GM20431 (cell line): ENCODE data around the gene PCDH20.

ENCODE experiments used
- in situ Hi-C: fragments of 300-500 bp; cut with MseI, MboI; formaldehyde crosslinking; loops from one replicate; pipeline ENCODE4 v1.15.0; 2020; ENCODE audit warnings: low sequenced_read_pairs; ENCODE audit not compliant: unreplicated experiment

Gene PCDH20, protein sequence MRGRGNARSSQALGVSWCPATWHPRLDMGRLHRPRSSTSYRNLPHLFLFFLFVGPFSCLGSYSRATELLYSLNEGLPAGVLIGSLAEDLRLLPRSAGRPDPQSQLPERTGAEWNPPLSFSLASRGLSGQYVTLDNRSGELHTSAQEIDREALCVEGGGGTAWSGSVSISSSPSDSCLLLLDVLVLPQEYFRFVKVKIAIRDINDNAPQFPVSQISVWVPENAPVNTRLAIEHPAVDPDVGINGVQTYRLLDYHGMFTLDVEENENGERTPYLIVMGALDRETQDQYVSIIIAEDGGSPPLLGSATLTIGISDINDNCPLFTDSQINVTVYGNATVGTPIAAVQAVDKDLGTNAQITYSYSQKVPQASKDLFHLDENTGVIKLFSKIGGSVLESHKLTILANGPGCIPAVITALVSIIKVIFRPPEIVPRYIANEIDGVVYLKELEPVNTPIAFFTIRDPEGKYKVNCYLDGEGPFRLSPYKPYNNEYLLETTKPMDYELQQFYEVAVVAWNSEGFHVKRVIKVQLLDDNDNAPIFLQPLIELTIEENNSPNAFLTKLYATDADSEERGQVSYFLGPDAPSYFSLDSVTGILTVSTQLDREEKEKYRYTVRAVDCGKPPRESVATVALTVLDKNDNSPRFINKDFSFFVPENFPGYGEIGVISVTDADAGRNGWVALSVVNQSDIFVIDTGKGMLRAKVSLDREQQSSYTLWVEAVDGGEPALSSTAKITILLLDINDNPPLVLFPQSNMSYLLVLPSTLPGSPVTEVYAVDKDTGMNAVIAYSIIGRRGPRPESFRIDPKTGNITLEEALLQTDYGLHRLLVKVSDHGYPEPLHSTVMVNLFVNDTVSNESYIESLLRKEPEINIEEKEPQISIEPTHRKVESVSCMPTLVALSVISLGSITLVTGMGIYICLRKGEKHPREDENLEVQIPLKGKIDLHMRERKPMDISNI

DNA sequence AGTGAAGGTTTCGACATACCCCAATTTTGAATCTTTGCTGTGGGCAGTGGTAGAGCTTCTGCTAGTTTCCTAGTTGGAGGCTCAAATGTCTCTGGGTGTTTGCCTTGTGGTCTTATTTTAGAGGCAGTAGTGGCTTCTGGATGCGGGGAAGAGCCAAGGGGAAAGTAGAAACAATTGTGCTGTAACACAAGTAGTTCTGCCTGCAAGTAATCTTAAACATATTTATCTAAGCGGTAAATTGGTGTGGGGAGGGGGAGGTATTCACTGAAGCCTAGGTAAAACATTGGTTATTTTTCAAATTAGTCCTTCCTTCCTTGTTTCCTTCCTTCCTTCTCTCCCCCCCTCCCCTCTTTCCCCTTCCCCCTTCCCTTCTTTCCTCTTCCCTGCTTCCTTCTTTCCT, at the start of gene PCDH20:
TSS of gene PCDH20 (minus strand) at position 101 of the 400 bp plus-strand sequence. CDS start 691 bp downstream, outside the sequence.
- in situ Hi-C loops = loop anchor here (25.0 kb wide), 1 partner anchor 953 kb away; no protein-coding TSS in a partner anchor

DNA sequence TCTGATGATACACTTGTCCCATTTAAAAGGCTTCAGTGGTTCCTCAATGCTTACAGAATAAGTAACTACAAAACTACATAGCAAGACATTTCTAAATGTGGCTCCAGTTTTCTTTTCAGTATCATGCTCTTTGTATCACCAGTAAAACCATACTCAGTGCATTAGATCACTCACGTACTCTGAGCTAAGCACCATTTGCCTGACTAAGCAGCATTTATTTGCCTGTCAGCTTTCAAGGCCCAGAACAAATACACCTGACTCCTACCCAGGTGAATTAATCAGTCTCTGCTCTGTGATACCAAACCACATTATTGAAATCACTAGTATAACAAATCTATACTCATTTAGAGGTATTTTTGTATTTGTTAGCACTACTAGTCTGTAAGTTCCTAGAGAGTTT, 47.4 kb upstream of the PCDH20 start:
- in situ Hi-C loops = no loop called here

- in situ Hi-C loops = no loop called here
Observed at GRCh38 chr13:61453121-61453520, 37.5 kb upstream of the PCDH20 start.

- in situ Hi-C loops = no loop called here
Observed at GRCh38 chr13:61432029-61432428, 16.4 kb upstream of the PCDH20 start.

- in situ Hi-C loops = loop anchor here (25.0 kb wide), 1 partner anchor 962 kb away; no protein-coding TSS in a partner anchor
Observed at GRCh38 chr13:61423915-61424314, 8.3 kb upstream of the PCDH20 start.

DNA sequence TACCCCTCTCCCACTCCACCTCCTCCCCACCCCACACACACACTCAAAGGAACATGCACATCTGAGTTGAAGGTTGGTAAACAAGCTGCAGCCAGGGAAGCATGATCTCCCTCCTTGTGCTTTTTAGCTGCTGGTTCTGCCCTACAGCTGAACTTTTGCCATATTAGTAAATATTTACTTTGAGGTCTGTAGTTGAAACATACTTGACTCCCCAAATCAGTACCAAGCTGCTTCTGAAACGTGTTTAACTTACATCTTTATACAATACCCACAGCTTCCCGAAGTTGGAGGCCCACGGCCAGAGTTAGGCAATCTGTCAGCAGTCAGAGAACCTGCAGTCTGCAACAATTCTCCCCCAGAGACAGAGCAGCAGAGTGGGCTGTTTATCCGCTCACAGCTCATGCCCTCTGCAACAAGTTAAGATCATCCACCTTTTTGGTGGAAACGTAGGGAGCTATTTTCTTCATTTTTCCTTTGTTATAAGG, 1.5 kb upstream of the PCDH20 start:
- in situ Hi-C loops = loop anchor here (25.0 kb wide), 1 partner anchor 955 kb away; no protein-coding TSS in a partner anchor

DNA sequence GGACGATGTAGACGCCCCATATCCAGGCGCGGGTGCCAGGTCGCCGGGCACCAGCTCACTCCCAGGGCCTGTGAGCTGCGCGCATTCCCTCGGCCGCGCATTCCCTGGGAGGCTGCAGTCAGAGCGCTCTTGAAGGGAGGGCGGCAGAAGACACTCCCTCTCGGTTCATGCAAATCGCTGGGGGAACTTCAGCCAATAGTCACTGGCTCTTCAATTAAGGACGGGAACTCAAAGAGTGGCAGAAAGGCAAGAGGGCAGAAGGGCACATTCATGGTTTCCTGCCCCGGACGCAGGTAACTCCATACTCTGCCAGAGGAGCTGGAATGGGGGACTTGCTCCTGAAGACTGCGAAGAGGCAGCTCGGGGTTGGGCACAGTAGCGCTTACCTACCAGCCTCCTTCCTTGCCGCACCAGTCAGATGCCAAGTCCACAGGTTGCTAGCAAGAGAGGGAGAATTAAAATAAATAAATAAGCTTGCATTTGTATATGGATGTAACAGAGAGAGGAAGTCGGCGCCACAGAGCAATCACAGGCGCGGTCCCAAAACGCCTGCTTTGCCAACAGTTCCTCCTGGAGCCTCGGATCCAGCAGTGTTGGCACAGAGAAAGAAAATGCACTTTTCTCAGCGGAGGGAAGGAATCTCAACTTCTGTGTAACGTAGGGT, 459 bp downstream of the PCDH20 start:
- in situ Hi-C loops = loop anchor here (25.0 kb wide), 1 partner anchor 953 kb away; no protein-coding TSS in a partner anchor

GRCh38 chr13:61414686-61415057, 977 bp downstream of the PCDH20 start:
- in situ Hi-C loops = loop anchor here (25.0 kb wide), 1 partner anchor 952 kb away; no protein-coding TSS in a partner anchor

GRCh38 chr13:61413572-61414535, 1.8 kb downstream of the PCDH20 start:
- in situ Hi-C loops = loop anchor here (25.0 kb wide), 1 partner anchor 952 kb away; no protein-coding TSS in a partner anchor

DNA sequence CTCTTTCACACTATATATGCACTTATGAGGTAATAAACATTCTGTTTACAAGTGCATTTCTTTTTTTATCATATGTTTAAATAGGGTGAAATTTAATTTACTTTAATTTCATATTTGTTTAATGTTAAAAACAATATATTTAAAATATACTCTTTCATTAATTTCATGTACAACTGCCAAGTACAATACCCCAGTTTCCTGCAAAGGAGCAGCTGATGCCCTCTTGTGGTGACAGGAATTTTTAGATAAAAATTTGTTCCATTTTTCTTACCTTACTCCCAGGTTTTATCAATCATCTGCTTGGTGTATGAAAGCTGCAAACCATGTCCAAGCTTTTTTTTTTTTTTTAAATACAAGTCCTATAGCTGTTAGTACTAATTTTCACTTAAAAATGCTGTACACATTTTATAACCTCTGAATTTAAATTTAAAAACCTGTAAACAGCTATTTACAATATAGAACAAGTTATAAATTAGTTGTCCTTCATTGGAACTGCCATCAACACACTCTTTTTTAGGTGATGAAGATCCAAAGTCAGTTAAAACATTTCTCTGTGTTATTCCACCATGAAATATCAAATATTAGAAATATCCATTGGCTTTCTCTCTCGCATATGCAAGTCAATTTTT, 4.9 kb downstream of the PCDH20 start:
- in situ Hi-C loops = loop anchor here (25.0 kb wide), 1 partner anchor 948 kb away; no protein-coding TSS in a partner anchor

- in situ Hi-C loops = loop anchor here (25.0 kb wide), 1 partner anchor 948 kb away; no protein-coding TSS in a partner anchor
Observed at GRCh38 chr13:61410266-61410665, 5.4 kb downstream of the PCDH20 start.

GRCh38 chr13:61408571-61408970, 7.1 kb downstream of the PCDH20 start:
- in situ Hi-C loops = loop anchor here (25.0 kb wide), 1 partner anchor 946 kb away; no protein-coding TSS in a partner anchor

DNA sequence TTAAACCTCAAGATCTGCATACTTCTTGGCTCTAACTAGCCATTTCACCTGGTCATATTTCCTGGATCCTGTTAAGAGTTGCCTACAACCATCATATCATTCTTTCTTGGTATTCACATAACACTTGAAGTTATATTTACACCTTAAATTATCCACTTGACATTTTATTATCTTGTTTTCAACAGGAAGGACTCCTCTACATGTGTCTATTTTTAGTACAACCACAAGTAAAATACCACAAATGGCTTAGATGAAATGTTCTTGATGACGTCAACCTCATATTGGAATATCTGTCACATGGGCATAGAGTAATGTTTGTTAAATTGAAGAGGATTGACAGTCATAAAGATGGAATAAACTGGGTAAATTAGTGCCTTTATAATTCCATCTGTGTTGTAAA, 9.4 kb downstream of the PCDH20 start:
- in situ Hi-C loops = loop anchor here (25.0 kb wide), 1 partner anchor 944 kb away; no protein-coding TSS in a partner anchor

DNA sequence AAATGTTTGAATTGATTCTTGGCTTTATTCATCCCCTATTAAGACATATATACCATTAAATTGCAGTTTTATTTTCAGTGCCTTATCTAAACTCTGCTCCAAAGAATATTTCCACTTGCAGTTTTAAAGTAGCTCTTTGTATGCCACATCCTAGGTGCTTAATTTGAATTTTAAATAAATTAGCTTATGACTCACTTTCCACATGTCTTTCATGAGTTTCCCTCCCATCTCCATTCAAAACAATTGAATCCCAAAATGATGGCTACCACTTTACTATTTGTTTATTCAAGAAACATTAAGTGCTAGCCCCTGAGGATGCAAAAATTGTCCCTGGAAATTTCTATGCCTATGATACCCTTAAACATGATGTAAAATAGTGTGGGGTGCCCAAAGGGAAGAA, 19.5 kb downstream of the PCDH20 start:
- in situ Hi-C loops = no loop called here

DNA sequence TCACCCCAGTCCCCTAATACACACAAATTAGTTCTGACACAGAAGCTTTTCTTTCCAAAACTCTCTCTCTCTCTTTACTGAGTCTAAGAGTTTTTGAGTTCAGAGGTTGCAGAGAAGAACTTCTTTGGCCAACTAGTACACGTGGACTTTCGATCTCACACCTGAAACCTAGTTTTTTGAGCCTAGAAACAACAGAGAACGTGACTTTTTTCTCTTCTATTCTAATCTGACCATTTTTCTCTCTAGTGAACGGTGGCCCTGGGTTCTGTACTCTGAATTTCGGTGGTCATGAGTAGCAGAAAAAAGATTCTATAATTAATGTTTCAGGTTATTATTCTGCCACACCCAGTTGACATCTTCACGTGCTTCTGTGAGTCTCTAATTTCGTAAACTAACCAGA, 24.2 kb downstream of the PCDH20 start:
- in situ Hi-C loops = no loop called here

DNA sequence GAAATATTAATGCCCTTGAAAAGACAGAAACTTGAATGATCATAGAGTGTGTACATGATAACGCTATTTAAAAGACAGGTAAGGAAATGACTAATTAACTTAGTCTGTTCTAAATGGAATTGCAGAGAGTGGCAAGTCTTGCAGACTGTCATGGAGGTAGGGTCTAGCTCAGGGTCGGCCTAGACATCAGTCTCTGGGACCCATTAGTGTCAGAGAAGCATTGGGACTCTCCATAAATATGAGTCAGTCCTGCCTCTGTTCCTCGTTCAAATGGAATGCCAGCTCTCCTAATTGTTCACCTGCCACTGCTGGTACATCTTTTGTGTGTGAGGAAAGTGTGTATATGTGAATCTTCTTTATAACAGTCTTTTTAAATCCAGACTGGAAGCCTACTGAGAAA, 28.0 kb downstream of the PCDH20 start:
- in situ Hi-C loops = no loop called here

DNA sequence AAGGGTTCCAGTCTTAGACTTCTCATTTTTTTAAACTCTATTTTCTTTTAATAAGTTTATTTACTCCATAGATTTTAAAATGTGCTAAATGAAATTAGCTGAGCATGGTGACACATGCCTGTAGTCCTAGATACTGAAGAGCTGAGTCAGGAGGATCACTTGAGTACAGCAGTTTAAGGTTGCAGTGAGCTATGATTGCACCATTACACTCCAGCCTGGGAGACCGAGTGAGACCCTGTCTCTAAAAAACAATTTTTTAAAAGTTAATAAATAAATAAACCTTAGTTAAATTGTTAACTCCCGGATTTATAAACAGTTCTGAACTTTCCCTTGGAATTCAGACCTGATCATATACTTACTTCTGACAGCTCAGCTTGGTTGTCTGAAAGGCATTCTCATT, 32.5 kb downstream of the PCDH20 start:
- in situ Hi-C loops = no loop called here

GRCh38 chr13:61370520-61370919, 45.1 kb downstream of the PCDH20 start:
- in situ Hi-C loops = no loop called here
